SU-DHL-6 (cell line): ENCODE measurements around the gene PNPLA2.
A peak's percentile ranks its signal among the peaks of the same experiment; 100 is the strongest.

Source experiments
- H2AFZ ChIP-seq: fragments of 200-600 bp; sonication (generic); 2 replicates; pipeline ENCODE4 v1.6.1; 2014; ENCODE audit warnings: low read depth, mild to moderate bottlenecking, moderate library complexity, mixed read lengths, antibody characterized with exemption, low read length; ENCODE audit not compliant: severe bottlenecking
- H3F3A ChIP-seq: fragments of 200-600 bp; shearing (Covaris generic); 2 replicates; pipeline ENCODE4 v1.6.0; 2016; ENCODE audit warnings: antibody characterized with exemption, mild to moderate bottlenecking; ENCODE audit not compliant: insufficient read depth
- H3K27ac ChIP-seq: fragments of 200-600 bp; sonication (generic); 2 replicates; pipeline ENCODE4 v1.5.1; 2016; ENCODE audit warnings: low read depth, mild to moderate bottlenecking, low read length, moderate library complexity, mixed read lengths
- H3K27me3 ChIP-seq: fragments of 200-600 bp; sonication (generic), shearing (Covaris generic); 2 replicates; pipeline ENCODE4 v1.6.0; 2014; ENCODE audit warnings: mild to moderate bottlenecking, low read length
- H3K36me3 ChIP-seq: fragments of 200-600 bp; sonication (generic); 2 replicates; pipeline ENCODE4 v1.6.1; 2014; ENCODE audit warnings: mild to moderate bottlenecking, low read length, mixed read lengths
- H3K4me2 ChIP-seq: fragments of 300-600, 200-600 bp; shearing (Covaris generic), sonication (generic); 2 replicates; pipeline ENCODE4 v1.6.0; 2014; ENCODE audit warnings: low read length, low read depth, mild to moderate bottlenecking; ENCODE audit not compliant: poor library complexity, severe bottlenecking
- H3K4me3 ChIP-seq: fragments of 200-600 bp; sonication (generic); 2 replicates; pipeline ENCODE4 v1.5.1; 2014; ENCODE audit warnings: antibody characterized with exemption, low read length, mild to moderate bottlenecking, mixed read lengths; ENCODE audit not compliant: insufficient read depth, poor library complexity, severe bottlenecking
- H3K79me2 ChIP-seq: fragments of 200-600 bp; sonication (generic); 2 replicates; pipeline ENCODE4 v1.6.1; 2014; ENCODE audit warnings: mild to moderate bottlenecking, low read length, moderate library complexity; ENCODE audit not compliant: insufficient read depth
- H3K9ac ChIP-seq: fragments of 200-600 bp; sonication (generic); 2 replicates; pipeline ENCODE4 v1.7.0; 2014; ENCODE audit warnings: mild to moderate bottlenecking, low read length
- H3K9me2 ChIP-seq: fragments of 200-600 bp; sonication (generic); replicated peaks from 2 replicates; pipeline ENCODE4 v1.6.1; 2014; ENCODE audit warnings: low read length; ENCODE audit not compliant: insufficient read depth
- H3K9me3 ChIP-seq: fragments of 200-600 bp; sonication (generic); 2 replicates; pipeline ENCODE4 v1.6.1; 2014; ENCODE audit warnings: low read length, mixed read lengths; ENCODE audit not compliant: insufficient read depth
- H4K20me1 ChIP-seq: fragments of 200-600 bp; sonication (generic); 2 replicates; pipeline ENCODE4 v1.6.1; 2014; ENCODE audit warnings: low read depth, mild to moderate bottlenecking, antibody characterized with exemption, low read length, moderate library complexity, mixed read lengths
- CTCF ChIP-seq: fragments of 200-600 bp; sonication (generic); IDR thresholded peaks from one replicate; pipeline ENCODE4 v1.5.1; 2017; ENCODE audit warnings: antibody characterized with exemption, mild to moderate bottlenecking, low read length, moderate library complexity; ENCODE audit not compliant: insufficient read depth, poor library complexity, severe bottlenecking
- EZH2phosphoT487 ChIP-seq: fragments of 200-600 bp; sonication (generic), shearing (Covaris generic); conservative IDR thresholded peaks from 2 replicates; pipeline ENCODE4 v1.6.1; 2018; ENCODE audit warnings: mild to moderate bottlenecking, antibody characterized with exemption, low read length, moderate library complexity, mixed read lengths

Gene PNPLA2

GRCh38 chr11:788953-789940, 29.5 kb upstream of the PNPLA2 start:
- Histone ChIP-seq H3K9me2 (no peaks in the 10 kb centered on the region), H3K79me2 (no peaks in the 10 kb centered on the region), H3K36me3 (no peaks in the 10 kb centered on the region), H3K27me3 (no peaks in the 10 kb centered on the region), H2AFZ (no peak overlapping the region), H3K9ac (peak overlapping the region; percentile 47), H3K4me2 (peak overlapping the region; percentile 54), H3K9me3 (no peaks in the 10 kb centered on the region), H3K4me3 (peak overlapping the region; percentile 49), H3F3A (peaks cover 6% of the 10 kb centered on the region; the same call in 1 of the 2 replicates), H3K27ac (no peak overlapping the region), H4K20me1 (no peaks in the 10 kb centered on the region)
- TF ChIP-seq EZH2phosphoT487 = no peak
- TF ChIP-seq CTCF = no peak

DNA sequence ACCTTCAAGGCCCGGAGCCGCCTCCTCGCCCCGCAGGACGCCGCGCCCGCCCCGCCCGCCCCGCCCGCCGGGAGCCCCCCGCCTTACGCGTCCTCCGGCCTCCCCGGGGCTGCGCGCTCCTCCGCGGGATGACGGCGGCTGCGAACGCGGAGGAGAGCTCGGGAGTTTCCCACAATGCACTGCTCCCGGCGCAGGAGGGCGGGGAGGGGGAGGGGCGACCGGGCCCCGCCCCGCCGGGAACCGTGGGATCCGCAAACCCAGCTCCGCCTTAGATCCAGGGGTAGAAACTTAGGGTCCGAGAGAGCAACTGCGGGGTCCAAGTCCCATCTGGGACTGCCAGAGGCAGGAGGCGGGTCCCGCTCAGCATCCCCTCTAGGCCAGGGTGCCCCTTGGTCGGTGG, 28.8 kb upstream of the PNPLA2 start, which contains the start of gene CEND1:
CEND1 (minus strand) TSS at position 148 of the 400 bp plus-strand sequence. CDS start 1,514 bp downstream, outside the sequence.
- peak within 1 kb of the TSS; percentile 49 for H3K4me3 ChIP-seq
- peaks cover 4% of the 10 kb centered on the region; the same call in 1 of the 2 replicates for H3F3A ChIP-seq
- H3K4me2 ChIP-seq = peak within 1 kb of the TSS; percentile 54
- no peaks in the 10 kb centered on the region for H3K9me2 ChIP-seq
- H3K27me3 ChIP-seq = no peaks in the 10 kb centered on the region
- no peak within 1 kb of the TSS for H2AFZ ChIP-seq
- peak within 1 kb of the TSS; percentile 47 for H3K9ac ChIP-seq
- H3K79me2 ChIP-seq = no peaks in the 10 kb centered on the region
- no peaks in the 10 kb centered on the region for H4K20me1 ChIP-seq
- H3K9me3 ChIP-seq = no peaks in the 10 kb centered on the region
- no peak within 1 kb of the TSS for H3K27ac ChIP-seq
- H3K36me3 ChIP-seq = no peaks in the 10 kb centered on the region
- TF ChIP-seq CTCF (no peak), EZH2phosphoT487 (no peak)

GRCh38 chr11:790721-791564, 27.8 kb upstream of the PNPLA2 start:
- no peak for TF ChIP-seq CTCF
- no peak for TF ChIP-seq EZH2phosphoT487
- peaks cover 4% of the 10 kb centered on the region; the same call in 1 of the 2 replicates for H3F3A ChIP-seq
- no peak overlapping the region for H3K9ac ChIP-seq
- no peak overlapping the region for H3K4me3 ChIP-seq
- no peak overlapping the region for H2AFZ ChIP-seq
- H3K4me2 ChIP-seq = no peak overlapping the region
- H3K27ac ChIP-seq = no peak overlapping the region
- no peaks in the 10 kb centered on the region for H3K27me3 ChIP-seq
- peaks cover 7% of the 10 kb centered on the region; the same call in 1 of the 2 replicates for H3K79me2 ChIP-seq
- H3K36me3 ChIP-seq = no peaks in the 10 kb centered on the region
- no peaks in the 10 kb centered on the region for H3K9me3 ChIP-seq
- H3K9me2 ChIP-seq = no peaks in the 10 kb centered on the region
- no peaks in the 10 kb centered on the region for H4K20me1 ChIP-seq
